ENCODE measurements around the gene PRCD.

Gene PRCD

GRCh38 chr17:76568811-76569221 lies 29.0 kb downstream of the PRCD start:
- peaks cover 25% of the 10 kb centered on the region for H3K27me3 ChIP-seq
- peaks cover 90% of the 10 kb centered on the region for H4K20me1 ChIP-seq
- H3K9me3 ChIP-seq = 0 out of 2 replicates have a peak, but pooled peaks cover 5% of the 10 kb centered on the region
- no peak overlapping the region for H3K27ac ChIP-seq
- TF ChIP-seq Cebpa-rat (IDR thresholded peaks at IDR 0.05) = no peak
- no peak overlapping the region for H3K9ac ChIP-seq
- H3K4me2 ChIP-seq = no peak overlapping the region
- peaks cover 36% of the 10 kb centered on the region for H3K4me1 ChIP-seq
- H3K36me3 ChIP-seq = peaks cover 36% of the 10 kb centered on the region
- no peak overlapping the region for H3K4me3 ChIP-seq

GRCh38 chr17:76569607-76570279 lies 29.9 kb downstream of the PRCD start:
- Histone ChIP-seq H3K27me3 (peaks cover 25% of the 10 kb centered on the region), H3K36me3 (peaks cover 27% of the 10 kb centered on the region), H3K27ac (no peak overlapping the region), H3K4me1 (peaks cover 36% of the 10 kb centered on the region), H3K4me3 (no peak overlapping the region), H3K9ac (no peak overlapping the region), H4K20me1 (peaks cover 85% of the 10 kb centered on the region), H3K9me3 (0 out of 2 replicates have a peak, but pooled peaks cover 5% of the 10 kb centered on the region), H3K4me2 (no peak overlapping the region)
- TF ChIP-seq Cebpa-rat (IDR thresholded peaks at IDR 0.05) = no peak

- Histone ChIP-seq H3K27ac (no peak overlapping the region), H3K4me2 (no peak overlapping the region), H3K4me1 (peaks cover 36% of the 10 kb centered on the region), H3K9me3 (0 out of 2 replicates have a peak, but pooled peaks cover 5% of the 10 kb centered on the region), H3K4me3 (no peak overlapping the region), H4K20me1 (peaks cover 78% of the 10 kb centered on the region), H3K36me3 (peaks cover 20% of the 10 kb centered on the region), H3K9ac (no peak overlapping the region), H3K27me3 (peaks cover 25% of the 10 kb centered on the region)
- TF ChIP-seq Cebpa-rat (IDR thresholded peaks at IDR 0.05) = no peak
These were observed 30.6 kb downstream of the PRCD start for GRCh38 chr17:76570457-76570856.

- 0 out of 2 replicates have a peak, but pooled peaks cover 5% of the 10 kb centered on the region for H3K9me3 ChIP-seq
- peaks cover 14% of the 10 kb centered on the region for H3K36me3 ChIP-seq
- no peak overlapping the region for H3K4me2 ChIP-seq
- peaks cover 25% of the 10 kb centered on the region for H3K27me3 ChIP-seq
- H3K27ac ChIP-seq = no peak overlapping the region
- no peak overlapping the region for H3K4me3 ChIP-seq
- no peak overlapping the region for H3K9ac ChIP-seq
- no peak for TF ChIP-seq Cebpa-rat (IDR thresholded peaks at IDR 0.05)
- H3K4me1 ChIP-seq = peaks cover 36% of the 10 kb centered on the region
- H4K20me1 ChIP-seq = peaks cover 73% of the 10 kb centered on the region
These were observed 31.1 kb downstream of the PRCD start for GRCh38 chr17:76570877-76571471.

GRCh38 chr17:76572201-76572910 lies 32.5 kb downstream of the PRCD start:
- Histone ChIP-seq H3K4me2 (peak overlapping the region; percentile 76), H3K9ac (no peak overlapping the region), H3K4me1 (peaks cover 26% of the 10 kb centered on the region), H3K36me3 (peaks cover under 1% of the 10 kb centered on the region; the same call in 1 of the 2 replicates), H4K20me1 (peaks cover 59% of the 10 kb centered on the region), H3K9me3 (0 out of 2 replicates have a peak, but pooled peaks cover 5% of the 10 kb centered on the region), H3K4me3 (no peak overlapping the region), H3K27me3 (peaks cover 25% of the 10 kb centered on the region), H3K27ac (no peak overlapping the region)
- no peak for TF ChIP-seq Cebpa-rat (IDR thresholded peaks at IDR 0.05)

- Histone ChIP-seq H3K27ac (no peak overlapping the region), H3K9ac (no peak overlapping the region), H3K36me3 (no peaks in the 10 kb centered on the region), H4K20me1 (peaks cover 52% of the 10 kb centered on the region), H3K4me3 (no peak overlapping the region), H3K4me1 (peaks cover 22% of the 10 kb centered on the region), H3K9me3 (0 out of 2 replicates have a peak, but pooled peaks cover 5% of the 10 kb centered on the region), H3K4me2 (peak overlapping the region; percentile 76), H3K27me3 (peaks cover 25% of the 10 kb centered on the region)
- no peak for TF ChIP-seq Cebpa-rat (IDR thresholded peaks at IDR 0.05)
These were observed 33.3 kb downstream of the PRCD start for GRCh38 chr17:76573096-76573495.

- Histone ChIP-seq H3K27ac (no peak overlapping the region), H3K9ac (no peak overlapping the region)
These were observed 34.3 kb downstream of the PRCD start for GRCh38 chr17:76574166-76574565.

GRCh38 chr17:76575570-76575969 lies 35.7 kb downstream of the PRCD start:
- Histone ChIP-seq H3K4me2 (no peak overlapping the region), H3K27me3 (peaks cover 18% of the 10 kb centered on the region), H3K4me1 (peaks cover 33% of the 10 kb centered on the region), H3K9me3 (0 out of 2 replicates have a peak, but pooled peaks cover 5% of the 10 kb centered on the region), H3K4me3 (no peak overlapping the region), H4K20me1 (peaks cover 35% of the 10 kb centered on the region), H3K9ac (no peak overlapping the region), H3K36me3 (no peaks in the 10 kb centered on the region), H3K27ac (no peak overlapping the region)
- no peak for TF ChIP-seq Cebpa-rat (IDR thresholded peaks at IDR 0.05)

More at GRCh38 chr17:76574166-76574565, 34.3 kb downstream of the PRCD start:
- Histone ChIP-seq H3K27me3 (peaks cover 21% of the 10 kb centered on the region), H3K4me2 (no peak overlapping the region), H3K9me3 (0 out of 2 replicates have a peak, but pooled peaks cover 5% of the 10 kb centered on the region), H3K4me3 (no peak overlapping the region), H3K36me3 (no peaks in the 10 kb centered on the region), H3K4me1 (peaks cover 27% of the 10 kb centered on the region), H4K20me1 (peaks cover 45% of the 10 kb centered on the region)
- TF ChIP-seq Cebpa-rat (IDR thresholded peaks at IDR 0.05) = no peak

- Histone ChIP-seq H3K36me3 (no peaks in the 10 kb centered on the region), H3K4me2 (no peak overlapping the region), H3K4me3 (no peak overlapping the region), H3K9me3 (no peaks in the 10 kb centered on the region), H3K27me3 (peaks cover 12% of the 10 kb centered on the region), H3K4me1 (peaks cover 33% of the 10 kb centered on the region), H3K9ac (no peak overlapping the region), H4K20me1 (peaks cover 28% of the 10 kb centered on the region), H3K27ac (no peak overlapping the region)
- no peak for TF ChIP-seq Cebpa-rat (IDR thresholded peaks at IDR 0.05)
These were observed 36.3 kb downstream of the PRCD start for GRCh38 chr17:76576189-76576588.
